Neuronal stem cell (in vitro differentiated cells): Measurements from ENCODE around the gene AASDHPPT.

Experiments used
- DNase-seq: peaks from one replicate; pipeline ENCODE4 v3.0.0-alpha.2; 2013; ENCODE audit warnings: low spot score
- H2AFZ ChIP-seq: one replicate; pipeline ENCODE4 v1.6.1; 2013; ENCODE audit warnings: mild to moderate bottlenecking, low read length, inconsistent platforms
- H2AK5ac ChIP-seq: 2 replicates; pipeline ENCODE4 v1.6.1; 2013; ENCODE audit warnings: low read depth, mild to moderate bottlenecking, inconsistent platforms, low read length, moderate library complexity, mixed read lengths
- H2BK120ac ChIP-seq: 2 replicates; pipeline ENCODE4 v1.6.1; 2013; ENCODE audit warnings: low read depth, mild to moderate bottlenecking, inconsistent platforms, low read length, moderate library complexity, mixed read lengths
- H2BK12ac ChIP-seq: one replicate; pipeline ENCODE4 v1.6.1; 2013; ENCODE audit warnings: low read length, inconsistent platforms
- H2BK15ac ChIP-seq: 2 replicates; pipeline ENCODE4 v1.6.1; 2013; ENCODE audit warnings: mild to moderate bottlenecking, low read length, inconsistent platforms, mixed read lengths
- H2BK5ac ChIP-seq: one replicate; pipeline ENCODE4 v1.6.1; 2013; ENCODE audit warnings: inconsistent platforms, mild to moderate bottlenecking, low read length, moderate library complexity
- H3K14ac ChIP-seq: one replicate; pipeline ENCODE4 v1.6.1; 2013; ENCODE audit warnings: low read length, inconsistent platforms
- H3K18ac ChIP-seq: 2 replicates; pipeline ENCODE4 v1.6.1; 2013; ENCODE audit warnings: low read length, inconsistent platforms
- H3K23ac ChIP-seq: 2 replicates; pipeline ENCODE4 v1.6.1; 2013; ENCODE audit warnings: low read depth, mild to moderate bottlenecking, mixed read lengths, low read length, inconsistent platforms; ENCODE audit not compliant: poor library complexity
- H3K27ac ChIP-seq: replicated peaks from 3 replicates; pipeline ENCODE4 v1.5.1; 2013; ENCODE audit warnings: low read length, inconsistent platforms
- H3K27me3 ChIP-seq, 3 experiments: 2 replicates each; pipeline ENCODE4 v1.6.1; 2013; ENCODE audit warnings: low read length in 3 of 3, mild to moderate bottlenecking in 2 of 3, inconsistent platforms in 1 of 3, low read depth in 1 of 3, mixed read lengths in 1 of 3, moderate library complexity in 1 of 3; ENCODE audit not compliant: control insufficient read depth in 3 of 3, insufficient read depth in 3 of 3
- H3K36me3 ChIP-seq, 2 donors: replicated peaks in 1 of 2; 2 replicates each; pipeline ENCODE4 v1.6.1; 2013; ENCODE audit warnings: low read length in 2 of 2; ENCODE audit not compliant: control insufficient read depth in 2 of 2, insufficient read depth in 2 of 2
- H3K4ac ChIP-seq: 2 replicates; pipeline ENCODE4 v1.6.1; 2013; ENCODE audit warnings: inconsistent platforms, mild to moderate bottlenecking, low read length, moderate library complexity
- H3K4me1 ChIP-seq, 2 donors: 1 replicate in 1 of 2; 2 replicates in 1 of 2; pipeline ENCODE4 v1.6.1; 2013; ENCODE audit warnings: low read length in 2 of 2, low read depth in 1 of 2; ENCODE audit not compliant: control insufficient read depth in 2 of 2, insufficient read depth in 1 of 2
- H3K4me2 ChIP-seq: one replicate; pipeline ENCODE4 v1.6.1; 2013; ENCODE audit warnings: mild to moderate bottlenecking, low read length, inconsistent platforms; ENCODE audit not compliant: insufficient read depth, poor library complexity, severe bottlenecking
- H3K4me3 ChIP-seq, 2 donors: 2 replicates each; pipeline ENCODE4 v1.5.1; 2013; ENCODE audit warnings: low read length in 2 of 2, mild to moderate bottlenecking in 2 of 2, inconsistent platforms in 1 of 2, moderate library complexity in 1 of 2
- H3K79me1 ChIP-seq: one replicate; pipeline ENCODE4 v1.6.1; 2013; ENCODE audit warnings: low read depth, mild to moderate bottlenecking, inconsistent platforms, low read length, moderate library complexity
- H3K9ac ChIP-seq: one replicate; pipeline ENCODE4 v1.6.1; 2013; ENCODE audit warnings: mild to moderate bottlenecking, low read depth, low read length, inconsistent platforms; ENCODE audit not compliant: poor library complexity
- H3K9me3 ChIP-seq, 2 donors: replicated peaks in 1 of 2; 2 replicates each; pipeline versions ENCODE3 to v1.6.1; 2013; ENCODE audit warnings: low read length in 2 of 2, mild to moderate bottlenecking in 2 of 2, inconsistent platforms in 1 of 2, low read depth in 1 of 2, mixed read lengths in 1 of 2, moderate library complexity in 1 of 2; ENCODE audit not compliant: control insufficient read depth in 2 of 2, insufficient read depth in 1 of 2
- H4K8ac ChIP-seq: one replicate; pipeline ENCODE4 v1.6.1; 2013; ENCODE audit warnings: low read depth, mild to moderate bottlenecking, inconsistent platforms, low read length, moderate library complexity
- H4K91ac ChIP-seq: one replicate; pipeline ENCODE4 v1.6.1; 2013; ENCODE audit warnings: low read length, low read depth, mild to moderate bottlenecking, inconsistent platforms; ENCODE audit not compliant: poor library complexity
- WGBS, 2 donors: extraction: QIAGEN DNeasy Blood & Tissue Kit; methylation state at CpG; one replicate each; pipeline ENCODE4 v1.1.7; 2013; ENCODE audit warnings: missing lambda C conversion rate in 2 of 2, mixed read lengths in 1 of 2; ENCODE audit not compliant: insufficient read length in 2 of 2, insufficient replicate concordance in 1 of 2; ENCODE audit errors: extremely low coverage in 2 of 2; 5-methylcytosine and 5-hydroxymethylcytosine counted together

AASDHPPT gene

DNA sequence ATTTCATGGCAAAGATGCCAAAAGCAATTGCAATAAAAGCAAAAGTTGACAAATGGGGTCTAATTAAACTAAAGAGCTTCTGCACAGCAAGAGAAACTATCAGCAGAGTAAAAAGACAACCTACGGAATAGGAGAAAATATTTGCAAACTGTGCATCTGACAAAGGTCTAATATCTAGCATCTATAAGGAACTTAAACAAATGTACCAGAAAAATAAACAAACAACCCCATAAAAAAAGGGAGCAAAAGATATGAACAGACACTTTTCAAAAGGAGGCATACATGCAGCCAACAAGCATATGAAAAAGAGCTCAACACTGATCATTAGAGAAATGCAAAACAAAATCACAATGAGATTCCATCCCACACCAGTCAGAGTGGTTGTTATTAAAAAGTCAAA lies 60.3 kb downstream of the AASDHPPT start:
- Histone ChIP-seq H3K27me3 (no peaks in the 10 kb centered on the region), H3K4ac (no peak overlapping the region), H3K14ac (no peak overlapping the region), H2AFZ (no peak overlapping the region), H3K9ac (no peak overlapping the region), H3K4me3 (no peak overlapping the region), H2BK120ac (no peak overlapping the region), H3K4me2 (no peak overlapping the region), H2BK5ac (no peak overlapping the region), H2BK12ac (no peak overlapping the region), H4K91ac (no peak overlapping the region), H3K23ac (no peak overlapping the region), H2AK5ac (no peak overlapping the region), H4K8ac (no peak overlapping the region), H2BK15ac (no peak overlapping the region), H3K18ac (no peak overlapping the region), H3K9me3 (no peaks in the 10 kb centered on the region), H3K36me3 (no peaks in the 10 kb centered on the region), H3K79me1 (no peaks in the 10 kb centered on the region), H3K4me1 (no peaks in the 10 kb centered on the region), H3K27ac (no peak overlapping the region)
- WGBS, 2 donors, result no CpG with 5 or more reads among the region's 1 CpG
- no peak for DNase-seq
